CD4-positive, alpha-beta T cell treated with Interleukin-1 beta for 1 hour (primary cell): Measurements from ENCODE around the gene PRKCI.
"Not testable (repeated sequence)": the region's sequence is repeated elsewhere in the genome, so short reads cannot be mapped to it uniquely, and the experiment has no call there.

Experiments
- DNase-seq, 2 donors: peaks; one replicate each; pipeline ENCODE4 v3.0.0-alpha.2; 2020 to 2022

Gene PRKCI

GRCh38 chr3:170221924-170222646 is at the start of gene PRKCI:
PRKCI (plus strand) TSS chr3:170222424; CDS start chr3:170222670, 246 bp downstream.
- DNase-seq = peak; percentile 89 to 91

GRCh38 chr3:170178651-170179050 is 43.6 kb upstream of the PRKCI start:
- peak; percentile 60 to 70 for DNase-seq

GRCh38 chr3:170179432-170179831 is 42.8 kb upstream of the PRKCI start:
- DNase-seq = no peak

GRCh38 chr3:170180079-170180907 is 41.9 kb upstream of the PRKCI start:
- peak; percentile 6 to 48 for DNase-seq

DNA sequence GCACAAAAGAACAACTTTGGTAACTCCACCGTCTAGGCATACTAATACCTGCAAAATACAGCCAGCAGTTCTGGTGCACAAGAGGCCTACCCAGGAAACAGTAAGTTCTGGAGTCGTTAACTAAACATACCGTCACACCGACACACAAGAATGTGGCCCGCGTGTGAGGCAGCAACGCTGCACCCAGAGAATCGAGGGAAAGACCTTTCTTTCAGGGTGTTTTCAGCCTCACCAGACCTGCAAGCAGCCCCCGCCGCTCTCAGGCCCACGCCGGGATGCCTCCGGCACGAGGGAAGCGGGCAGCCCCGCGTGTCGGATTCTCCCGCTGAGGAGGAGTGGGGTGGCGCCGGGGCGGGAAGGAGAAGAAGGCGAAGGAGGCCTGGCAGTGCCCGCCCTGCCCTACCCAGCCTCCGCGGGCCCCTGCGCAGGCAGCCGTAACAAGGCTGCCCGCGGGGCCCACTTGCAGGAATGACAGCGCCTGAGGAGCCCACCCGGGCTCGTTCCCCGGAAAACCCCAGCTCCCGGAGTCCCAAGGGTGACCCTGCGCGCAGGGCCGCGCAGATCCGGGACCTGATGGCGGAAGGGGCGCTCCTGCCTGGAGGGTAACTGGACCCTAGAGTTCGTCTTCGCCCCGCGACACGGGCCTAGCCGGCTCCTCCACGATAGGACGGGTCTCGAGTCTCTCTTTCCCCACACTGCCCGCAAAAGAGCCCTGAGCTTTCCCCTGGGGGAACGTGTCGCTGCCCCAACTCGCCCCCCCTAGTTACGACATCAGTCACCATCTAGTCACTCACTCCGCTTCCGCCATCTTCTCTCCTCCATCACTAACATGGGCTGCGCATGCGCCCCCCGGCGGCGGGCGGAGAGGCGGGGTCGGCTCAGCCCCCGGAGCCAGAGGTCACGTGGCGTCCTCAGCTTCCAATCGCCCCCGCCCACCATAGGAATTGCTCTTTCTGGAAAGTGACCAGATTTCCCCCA is 41.0 kb upstream of the PRKCI start, which contains the start of gene PHC3:
Gene PHC3 (minus strand): TSS at position 826 of the 978 bp plus-strand sequence. CDS start 18 bp downstream, at position 808.
- DNase-seq = peak; percentile 94

DNA sequence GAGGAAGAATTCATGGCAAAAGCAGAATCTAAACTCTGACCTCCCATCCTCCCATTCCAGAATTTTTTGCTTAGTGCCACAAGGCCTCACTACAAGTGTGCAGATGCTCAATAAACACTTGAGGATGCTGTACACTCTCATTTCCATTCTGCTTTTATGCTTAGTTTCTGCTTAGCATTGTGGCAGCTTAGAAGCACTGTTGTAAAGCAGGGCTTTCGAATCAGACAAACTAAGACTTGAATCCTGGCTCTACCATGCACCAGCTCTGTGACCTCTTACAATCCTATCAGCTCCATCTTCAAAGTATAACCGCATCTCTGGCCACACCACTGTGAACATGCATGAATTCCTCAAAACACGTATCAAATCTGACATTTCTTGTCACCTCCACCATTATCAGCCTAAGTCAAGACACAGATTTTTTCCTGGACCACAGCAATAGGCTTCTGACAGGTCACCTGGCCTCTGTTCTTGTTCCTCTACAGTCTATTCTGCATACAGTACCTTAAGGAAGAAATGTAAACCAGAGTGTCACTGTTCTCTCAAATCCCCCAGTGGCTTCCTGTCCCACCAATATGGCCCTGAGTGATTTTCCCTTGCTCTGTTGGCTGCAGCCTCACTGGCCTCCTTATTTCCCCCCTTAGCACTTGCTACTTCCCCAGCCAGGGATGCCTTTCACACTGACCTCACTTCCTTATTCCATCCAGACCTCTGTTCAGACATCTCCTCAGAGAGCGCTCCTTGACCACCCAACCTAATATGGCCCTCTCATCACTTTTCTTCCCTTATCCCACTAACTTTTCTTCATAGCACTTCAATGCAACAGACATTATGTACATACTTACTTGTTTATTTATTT is 32.6 kb upstream of the PRKCI start:
- DNase-seq = no peak

GRCh38 chr3:170195759-170196158 is 26.5 kb upstream of the PRKCI start:
- not testable (repeated sequence) for DNase-seq

DNA sequence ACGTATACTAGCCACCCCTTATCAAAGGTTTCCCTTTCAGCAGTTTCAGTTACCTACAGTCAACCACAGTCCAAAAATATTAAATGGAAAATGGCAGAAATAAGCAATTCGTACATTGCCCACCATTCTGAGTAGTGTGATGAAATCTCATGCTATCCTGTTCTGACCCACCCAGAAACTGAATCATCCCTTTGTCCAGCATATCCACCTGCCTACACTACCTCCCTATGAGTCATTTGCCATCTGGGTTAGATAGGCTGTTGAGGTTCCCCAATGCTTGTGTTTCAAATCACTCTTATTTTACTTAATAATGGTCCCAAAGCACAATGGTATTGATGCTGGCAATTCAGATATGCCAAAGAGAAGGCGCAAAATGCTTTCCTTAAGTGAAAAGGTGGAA is 25.4 kb upstream of the PRKCI start:
- DNase-seq = no peak

DNA sequence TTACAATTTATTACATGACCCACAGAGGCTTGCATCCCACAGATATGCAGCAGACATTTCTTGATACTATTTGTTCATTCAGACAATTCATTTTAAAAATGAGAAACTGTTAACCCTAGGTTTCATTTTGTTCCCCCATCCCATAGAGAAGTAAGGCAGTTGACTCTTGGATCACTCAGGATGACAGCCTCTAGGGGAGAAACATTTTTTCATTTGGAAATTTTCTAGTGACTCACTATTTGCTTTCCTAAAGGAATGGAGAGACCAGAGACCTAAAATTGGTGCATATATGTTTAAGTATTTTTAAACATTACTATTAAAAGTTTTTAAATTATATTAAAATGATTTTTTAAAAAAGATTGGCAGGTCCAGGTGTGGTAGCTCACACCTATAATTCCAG is 21.2 kb upstream of the PRKCI start:
- DNase-seq = no peak

DNA sequence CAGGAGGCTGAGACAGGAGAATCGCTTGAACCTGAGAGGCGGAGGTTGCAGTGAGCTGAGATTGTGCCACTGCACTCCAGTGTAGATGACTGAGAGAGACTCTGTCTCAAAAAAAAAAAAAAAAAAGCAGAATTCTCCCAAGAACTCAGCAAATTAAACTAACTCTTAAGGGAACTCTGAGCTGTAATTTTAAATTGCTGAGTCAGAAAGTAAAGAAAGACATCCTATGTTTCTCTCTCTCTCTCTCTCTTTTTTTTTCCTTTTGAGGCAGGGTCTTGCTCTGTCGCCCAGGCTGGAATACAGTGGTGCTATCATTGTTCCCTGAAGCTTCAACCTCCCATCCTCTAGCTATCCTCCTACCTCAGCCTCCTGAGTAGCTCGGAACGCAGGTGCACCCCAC is 20.7 kb upstream of the PRKCI start:
- DNase-seq = no peak

DNA sequence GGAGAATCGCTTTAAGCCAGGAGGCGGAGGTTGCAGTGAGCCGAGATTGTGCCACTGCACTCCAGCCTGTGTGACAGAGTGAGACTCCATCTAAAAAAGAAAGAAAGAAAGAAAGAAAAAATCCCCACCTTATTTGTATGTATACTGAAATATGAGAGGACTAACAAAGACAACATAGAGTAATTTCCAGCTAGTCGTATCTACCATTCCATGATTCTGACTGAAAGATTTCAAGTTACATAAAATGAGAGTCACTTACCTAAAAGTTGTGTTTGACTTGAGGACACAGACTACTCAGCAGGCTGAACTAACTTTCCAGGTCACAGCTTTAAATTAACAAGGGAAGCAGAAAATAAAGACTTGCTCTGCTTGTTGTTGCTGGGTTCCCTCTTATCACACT is 18.8 kb upstream of the PRKCI start:
- DNase-seq = no peak

DNA sequence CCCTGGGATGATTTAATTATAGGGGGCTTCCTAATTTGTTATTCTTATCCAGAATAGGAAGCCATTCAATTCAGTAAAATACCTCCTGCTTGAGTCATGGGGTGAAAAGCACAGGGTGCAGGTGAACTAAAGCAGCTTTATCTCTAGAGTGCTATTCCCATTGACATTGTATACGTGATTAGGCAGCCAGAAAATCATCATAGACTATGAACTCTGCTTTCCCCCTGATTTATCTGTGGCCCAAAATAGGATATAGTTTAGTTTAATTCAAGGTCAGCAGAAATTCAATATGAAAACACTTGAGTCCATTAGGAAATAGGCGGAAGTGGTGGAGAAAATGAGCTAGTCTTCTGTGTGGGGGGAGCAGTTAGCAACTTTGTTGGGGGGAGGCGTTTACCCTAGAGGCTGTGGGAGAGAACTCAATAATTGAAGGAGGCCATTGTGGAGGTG is 18.2 kb upstream of the PRKCI start:
- DNase-seq = no peak

- no peak for DNase-seq
Measured at GRCh38 chr3:170204509-170204908, 17.7 kb upstream of the PRKCI start.

- no peak for DNase-seq
Measured at GRCh38 chr3:170205302-170205701, 16.9 kb upstream of the PRKCI start.

GRCh38 chr3:170206164-170206762 is 16.0 kb upstream of the PRKCI start:
- not testable (repeated sequence) for DNase-seq

DNA sequence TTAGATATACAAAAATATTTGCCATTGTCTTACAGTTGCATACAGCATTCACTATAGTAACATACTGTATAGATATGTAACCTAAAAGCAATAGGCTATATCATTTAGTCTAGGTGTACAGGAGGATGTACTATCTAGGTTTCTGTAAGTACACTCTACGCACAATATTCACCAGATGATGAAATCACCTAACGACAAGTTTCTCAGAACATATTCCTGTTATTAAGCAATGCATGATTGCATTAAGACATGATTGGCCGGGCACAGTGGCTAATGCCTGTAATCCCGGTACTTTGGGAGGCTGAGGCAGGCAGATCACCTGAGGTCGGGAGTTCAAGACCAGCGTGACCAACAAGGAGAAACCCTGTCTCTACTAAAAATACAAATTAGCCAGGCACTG is 14.5 kb upstream of the PRKCI start:
- no peak for DNase-seq

GRCh38 chr3:170211668-170212067 is 10.6 kb upstream of the PRKCI start:
- no peak for DNase-seq

- no peak for DNase-seq
Measured at GRCh38 chr3:170219850-170220249, 2.4 kb upstream of the PRKCI start.

DNA sequence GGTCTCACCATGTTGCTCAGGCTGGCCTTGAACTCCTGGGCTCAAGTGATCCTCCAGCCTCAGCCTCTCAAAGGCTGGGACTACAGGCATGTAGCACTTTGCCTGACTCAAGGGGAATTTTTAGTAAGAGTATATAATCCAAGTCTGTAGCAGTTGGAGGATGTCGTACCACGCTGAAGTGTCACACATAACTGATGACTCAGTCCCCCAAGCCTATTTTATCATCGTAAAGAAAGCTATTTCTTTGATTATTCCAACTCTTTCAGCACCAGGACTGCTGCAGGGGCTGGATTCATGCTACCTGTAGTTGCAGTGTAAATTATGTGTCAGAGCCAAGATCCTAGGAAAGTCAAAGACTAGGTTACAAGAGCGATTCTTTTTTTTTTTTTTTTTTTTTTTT is 1.4 kb upstream of the PRKCI start:
- DNase-seq = no peak

GRCh38 chr3:170222647-170223541 is 670 bp downstream of the PRKCI start:
- DNase-seq = peak; percentile 32 to 40
